ENCODE results near the gene RARG. TPM values are rescaled to one million over a fixed set of nuclear protein-coding genes. Genes with fewer than 3 reads are reported as not detected.
A peak's percentile ranks its signal among the peaks of the same experiment; 100 is the strongest.

RARG gene
- total RNA-seq, 1 experiment from 2014 or later: 14.0 TPM

- BruUV-seq (replicated peaks): no TSS peak
- Histone ChIP-seq H3K9me3 (ENCODE audit: low read depth, low read length, poor library complexity, severe bottlenecking) (no peaks in the 10 kb centered on the region), H3K36me3 (ENCODE audit: insufficient read depth, low read length, poor library complexity, severe bottlenecking) (no peaks in the 10 kb centered on the region), H3K27me3 (replicated peaks; ENCODE audit: insufficient read depth, low read depth, low read length, poor library complexity) (no peaks in the 10 kb centered on the region), H3K4me3 (ENCODE audit: low read depth, low read length, poor library complexity, severe bottlenecking) (peak overlapping the region; percentile 64), H3K27ac (ENCODE audit: low read depth, low read length, poor library complexity, severe bottlenecking) (peak overlapping the region; percentile 49), H3K4me1 (ENCODE audit: insufficient read depth, low read length, poor library complexity, severe bottlenecking) (peaks cover 57% of the 10 kb centered on the region)
- TF ChIP-seq CTCF (conservative IDR thresholded peaks at IDR 0.05; ENCODE audit: low read depth, low read length) (no peak), EZH2 (IDR thresholded peaks at IDR 0.05; ENCODE audit: borderline replicate concordance, low read depth, low read length, poor library complexity, severe bottlenecking) (no peak)
- intact Hi-C loops (cut with micrococcal nuclease; ENCODE audit: unreplicated experiment): no loop called here
- DNase-seq (ENCODE audit: low spot score): peak; percentile 41
- ChIA-PET CTCF (interaction anchor here (1.1 kb wide), 2 partner anchors 7 to 102 kb away, joined by 4 to 6 read pairs; partner anchors contain the start of gene AAAS), POLR2A (ENCODE audit: low non-redundant PET) (no interaction called here)
These were observed 12.6 kb downstream of the RARG start for GRCh38 chr12:53219292-53219955.

DNA sequence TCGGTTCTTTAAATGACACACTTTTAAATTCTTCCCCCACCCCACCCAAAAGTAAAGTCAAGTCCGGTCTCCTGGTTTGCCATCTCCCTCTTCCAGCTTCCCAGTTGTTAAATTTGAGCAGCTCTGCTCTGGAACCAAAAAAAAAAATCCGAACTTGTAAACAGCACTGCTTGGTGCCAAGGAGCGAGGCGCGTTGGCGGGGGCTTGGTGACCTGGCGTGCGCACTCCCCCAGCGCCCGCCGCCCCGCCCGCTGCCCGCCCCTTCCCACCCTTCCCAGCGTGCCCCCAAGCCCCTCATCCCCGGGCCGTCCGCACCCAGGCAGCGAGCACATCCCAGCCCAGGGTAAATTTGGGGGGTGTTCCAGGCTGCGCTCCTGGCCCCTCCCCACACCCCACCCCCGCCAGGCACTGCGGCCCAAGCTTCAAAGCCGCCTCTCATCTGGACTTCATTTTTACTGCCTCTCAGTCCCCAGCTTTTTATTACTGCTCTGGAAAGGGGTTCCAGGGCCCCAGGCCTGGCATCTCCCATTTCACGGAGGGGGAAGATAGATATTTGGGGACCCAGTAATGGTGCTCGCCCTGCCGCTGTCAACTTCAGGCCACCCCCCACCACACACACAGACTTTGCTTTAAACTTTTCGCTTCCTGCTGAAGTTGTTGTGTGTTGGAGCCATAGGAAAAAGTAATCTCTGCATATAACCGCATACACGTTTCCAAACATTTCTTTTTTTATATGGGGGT is 13.3 kb downstream of the RARG start:
- TF ChIP-seq EZH2 (IDR thresholded peaks at IDR 0.05; ENCODE audit: borderline replicate concordance, low read depth, low read length, poor library complexity, severe bottlenecking) (no peak), CTCF (conservative IDR thresholded peaks at IDR 0.05; ENCODE audit: low read depth, low read length) (no peak)
- Histone ChIP-seq H3K9me3 (ENCODE audit: low read depth, low read length, poor library complexity, severe bottlenecking) (no peaks in the 10 kb centered on the region), H3K36me3 (ENCODE audit: insufficient read depth, low read length, poor library complexity, severe bottlenecking) (no peaks in the 10 kb centered on the region), H3K27me3 (replicated peaks; ENCODE audit: insufficient read depth, low read depth, low read length, poor library complexity) (no peaks in the 10 kb centered on the region), H3K4me3 (ENCODE audit: low read depth, low read length, poor library complexity, severe bottlenecking) (peak overlapping the region; percentile 64), H3K27ac (ENCODE audit: low read depth, low read length, poor library complexity, severe bottlenecking) (peak overlapping the region; percentile 32), H3K4me1 (ENCODE audit: insufficient read depth, low read length, poor library complexity, severe bottlenecking) (peaks cover 50% of the 10 kb centered on the region)
- POLR2A ChIA-PET (ENCODE audit: low non-redundant PET): interaction anchor here (0.5 kb wide), 1 partner anchor 204 kb away, joined by 3 read pairs; no protein-coding TSS in a partner anchor
- intact Hi-C loops (cut with micrococcal nuclease; ENCODE audit: unreplicated experiment): no loop called here
- DNase-seq (ENCODE audit: low spot score): no peak
- no TSS peak for BruUV-seq (replicated peaks)
- CTCF ChIA-PET: no interaction called here

GRCh38 chr12:53217931-53218307 is 14.1 kb downstream of the RARG start:
- intact Hi-C loops (cut with micrococcal nuclease; ENCODE audit: unreplicated experiment): no loop called here
- CTCF ChIA-PET: no interaction called here
- no peak for DNase-seq (ENCODE audit: low spot score)
- BruUV-seq (replicated peaks): no TSS peak
- Histone ChIP-seq H3K27me3 (replicated peaks; ENCODE audit: insufficient read depth, low read depth, low read length, poor library complexity) (no peaks in the 10 kb centered on the region), H3K4me3 (ENCODE audit: low read depth, low read length, poor library complexity, severe bottlenecking) (peak overlapping the region; percentile 0), H3K36me3 (ENCODE audit: insufficient read depth, low read length, poor library complexity, severe bottlenecking) (peaks cover 3% of the 10 kb centered on the region), H3K4me1 (ENCODE audit: insufficient read depth, low read length, poor library complexity, severe bottlenecking) (peaks cover 42% of the 10 kb centered on the region), H3K27ac (ENCODE audit: low read depth, low read length, poor library complexity, severe bottlenecking) (peak overlapping the region; percentile 32), H3K9me3 (ENCODE audit: low read depth, low read length, poor library complexity, severe bottlenecking) (no peaks in the 10 kb centered on the region)
- no peak for TF ChIP-seq EZH2 (IDR thresholded peaks at IDR 0.05; ENCODE audit: borderline replicate concordance, low read depth, low read length, poor library complexity, severe bottlenecking)
- no peak for TF ChIP-seq CTCF (conservative IDR thresholded peaks at IDR 0.05; ENCODE audit: low read depth, low read length)
- POLR2A ChIA-PET (ENCODE audit: low non-redundant PET): interaction anchor here (0.5 kb wide), 1 partner anchor 204 kb away, joined by 3 read pairs; no protein-coding TSS in a partner anchor
